HG03097 (cell line): ENCODE measurements around the gene CD1B.
A peak's percentile ranks its signal among the peaks of the same experiment; 100 is the strongest.
"Not testable (repeated sequence)": the region's sequence is repeated elsewhere in the genome, so short reads cannot be mapped to it uniquely, and the experiment has no call there.

ENCODE experiments used
- ATAC-seq: cut with Tn5 transposase; IDR thresholded peaks from one replicate; pipeline ENCODE4 v1.9.1; 2021; ENCODE audit not compliant: unreplicated experiment, low FRiP score

Gene CD1B

DNA sequence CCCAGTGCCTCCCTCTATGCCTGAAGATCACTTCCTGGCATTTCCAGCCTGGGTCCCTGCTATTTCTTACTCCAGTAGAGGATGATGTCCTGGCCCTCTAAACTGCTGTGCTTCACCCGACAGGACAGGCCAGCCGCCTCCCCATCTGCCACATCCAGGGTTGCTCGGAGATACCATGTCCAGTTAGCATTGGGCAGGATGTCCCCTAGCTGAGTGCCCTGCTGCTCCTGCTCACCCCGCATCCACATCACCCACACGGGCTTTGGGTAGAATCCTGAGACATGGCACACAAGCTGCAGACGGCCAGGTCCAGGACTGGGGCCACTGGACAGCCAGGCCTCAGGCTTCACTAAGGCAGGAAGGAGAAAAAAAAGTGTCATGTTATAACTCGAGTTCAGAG, 2.0 kb downstream of the CD1B start:
- no peak for ATAC-seq

DNA sequence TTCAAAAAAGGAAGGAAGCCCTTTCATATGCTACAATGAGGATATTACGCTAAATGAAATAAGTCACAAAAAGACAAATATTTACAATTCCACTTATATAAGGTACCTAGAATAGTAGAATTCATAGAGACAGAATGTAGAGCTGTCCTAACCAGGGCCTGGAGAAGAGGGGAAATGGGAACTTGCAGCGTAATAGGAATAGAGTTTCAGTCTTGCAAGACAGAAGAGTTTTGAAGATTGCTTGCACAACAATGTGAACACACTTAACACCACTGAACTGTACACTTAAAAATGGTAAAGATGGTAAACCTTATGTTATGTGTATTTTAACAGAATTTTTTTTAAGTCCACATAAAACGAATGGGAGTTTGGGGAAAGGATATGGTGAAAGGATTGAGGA, 2.9 kb downstream of the CD1B start:
- no peak for ATAC-seq

DNA sequence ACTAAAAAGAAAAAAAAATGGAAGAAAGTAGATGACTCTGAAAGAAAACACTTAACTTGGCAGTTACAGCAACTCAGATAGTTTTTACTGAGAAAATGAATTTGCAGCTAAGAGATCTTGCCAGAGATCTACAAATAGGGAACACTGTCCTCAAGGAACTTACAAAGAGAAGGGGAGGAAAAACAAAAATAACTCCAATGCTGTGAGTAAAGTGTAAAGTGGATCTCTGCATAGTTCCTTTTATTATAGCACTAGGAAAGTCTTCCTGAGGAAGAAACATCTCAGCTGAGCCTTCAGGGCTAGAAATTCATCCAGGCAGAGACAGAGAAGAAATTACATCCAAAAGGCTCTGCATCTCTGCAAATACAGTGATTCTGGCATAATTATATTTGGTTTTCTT, 3.9 kb downstream of the CD1B start:
- no peak for ATAC-seq

DNA sequence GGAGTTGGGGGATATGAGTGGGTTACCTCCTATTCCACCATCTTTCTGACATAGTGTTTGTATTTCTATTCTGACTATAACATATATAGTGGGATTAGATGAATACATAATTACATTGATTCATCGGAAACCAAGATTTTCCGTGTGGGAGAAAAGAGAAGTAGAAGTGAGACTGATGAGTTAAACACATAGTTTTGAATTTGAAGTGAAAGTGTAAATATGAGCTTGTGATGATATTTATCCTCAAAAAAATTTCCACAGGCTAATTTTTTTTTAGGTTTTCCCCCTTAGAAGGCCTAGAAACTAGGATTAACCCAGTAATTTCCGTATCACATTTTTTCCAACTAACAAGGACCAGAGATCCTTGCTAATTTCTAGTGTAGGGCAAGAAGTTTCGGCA, 6.9 kb downstream of the CD1B start:
- no peak for ATAC-seq

DNA sequence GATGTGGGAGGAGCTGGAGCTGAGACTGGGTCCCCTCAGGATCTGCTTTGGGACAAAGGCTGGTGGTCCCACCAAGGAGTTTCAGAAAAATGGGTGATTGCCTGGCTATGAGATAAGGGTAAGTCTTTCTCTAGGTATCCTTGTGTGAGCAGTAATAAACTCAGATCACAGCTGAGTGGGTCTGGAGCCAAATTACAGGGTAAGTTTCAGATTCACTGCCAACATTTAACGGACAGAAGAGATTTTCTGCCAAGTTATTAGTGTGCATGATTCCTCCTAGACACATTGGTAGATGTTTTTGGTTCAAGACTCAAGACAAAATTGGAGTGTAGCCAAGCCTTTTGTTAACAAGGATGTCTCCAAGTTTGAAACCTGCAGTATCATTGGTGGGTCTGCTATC, 7.5 kb downstream of the CD1B start:
- no peak for ATAC-seq

DNA sequence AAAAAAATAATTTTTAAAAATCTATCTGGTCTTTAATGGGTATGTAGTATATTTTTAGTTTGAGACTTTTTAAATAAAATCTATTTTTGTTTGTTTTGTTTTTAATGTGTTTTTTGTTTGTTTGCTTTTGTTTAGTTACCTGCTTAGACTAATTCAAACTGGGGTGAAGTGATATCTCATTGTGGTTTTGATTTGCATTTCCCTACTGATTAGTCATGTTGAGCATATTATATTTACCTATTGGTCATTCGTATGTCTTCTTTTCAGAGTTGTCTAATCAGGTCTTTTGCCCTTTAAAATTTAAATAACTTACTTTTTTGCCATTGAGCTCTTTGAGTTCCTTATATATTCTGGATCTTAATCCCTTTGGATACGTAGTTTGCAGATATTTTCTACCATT, 20.3 kb downstream of the CD1B start:
- no peak for ATAC-seq

DNA sequence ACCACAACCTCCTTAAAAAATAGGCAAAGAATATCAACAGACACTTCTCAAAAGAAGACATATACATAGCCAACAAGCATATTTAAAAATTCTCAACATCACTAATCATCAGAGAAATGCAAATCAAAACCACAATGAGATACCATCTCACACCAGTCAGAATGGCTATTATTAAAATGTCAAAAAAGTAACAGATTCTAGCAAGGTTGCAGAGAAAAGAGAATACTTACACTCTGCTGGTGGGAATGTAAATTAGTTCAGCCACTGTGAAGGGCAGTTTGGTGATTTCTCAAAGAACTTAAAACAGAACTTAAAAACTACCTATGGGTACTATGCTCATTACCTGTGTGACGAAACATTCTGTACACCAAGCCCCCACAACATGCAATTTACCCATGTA, 20.7 kb downstream of the CD1B start:
- ATAC-seq = no peak

DNA sequence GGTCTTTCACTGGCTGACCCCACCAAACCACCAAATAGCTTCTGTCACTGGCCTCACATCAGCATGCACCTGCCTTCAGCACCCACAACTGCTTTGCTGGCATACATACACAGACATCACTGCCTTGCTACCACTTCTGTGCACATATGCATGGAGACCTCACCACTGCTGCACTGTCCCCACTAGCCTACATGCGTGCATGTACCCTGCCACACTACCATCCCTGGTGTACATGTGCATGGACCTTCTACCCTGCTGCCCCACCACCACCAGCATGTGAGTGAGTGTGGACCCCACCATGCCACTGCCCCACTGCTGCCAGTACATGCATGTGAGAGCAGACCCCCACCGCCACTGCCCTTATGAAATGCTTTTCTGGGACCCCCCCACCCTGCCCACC, 35.5 kb downstream of the CD1B start:
- no peak for ATAC-seq

DNA sequence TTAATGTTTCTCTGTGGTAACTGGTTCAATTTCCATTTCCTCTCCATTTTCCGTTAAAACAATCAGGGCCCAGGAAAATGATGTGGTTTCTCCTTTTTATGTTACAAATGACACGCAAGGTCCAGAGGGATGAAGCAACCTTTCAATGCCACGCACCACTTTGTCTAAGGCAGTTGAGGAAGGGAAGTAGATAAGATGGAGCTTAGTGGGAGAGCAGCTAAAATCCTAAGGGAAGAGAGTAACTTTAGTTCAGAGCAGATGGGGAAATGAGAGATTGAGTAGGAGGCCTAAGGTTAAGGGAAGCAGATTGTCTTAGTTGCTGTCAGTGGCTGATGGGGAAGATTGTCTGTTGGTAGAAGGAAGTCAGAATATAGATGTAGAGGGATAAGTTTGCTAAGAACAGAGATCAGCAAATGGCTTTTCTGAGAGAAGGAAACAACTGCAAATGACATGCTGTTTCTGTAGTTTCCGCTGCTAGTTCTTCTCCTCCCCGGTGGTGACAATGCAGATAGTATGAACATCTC, 40.9 kb downstream of the CD1B start:
- ATAC-seq = no peak

DNA sequence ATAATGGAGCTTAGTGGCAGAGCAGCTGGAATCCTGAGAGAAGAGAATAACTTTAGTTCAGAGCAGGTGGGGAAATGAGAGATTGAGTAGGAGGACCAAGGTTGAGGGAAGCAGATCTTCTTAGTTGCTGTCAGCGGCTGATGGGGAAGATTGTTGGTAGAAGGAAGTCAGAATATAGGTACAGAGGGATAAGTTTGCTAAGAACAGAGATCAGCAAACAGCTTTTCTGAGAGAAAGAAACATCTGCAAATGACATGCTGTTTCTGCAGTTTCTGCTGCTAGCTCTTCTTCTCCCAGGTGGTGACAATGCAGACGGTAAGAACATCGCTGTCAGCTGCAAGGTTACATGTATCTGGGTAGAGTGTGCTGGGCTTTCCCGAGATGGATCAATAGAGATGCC, 41.5 kb downstream of the CD1B start, which contains the start of gene CD1C:
CD1C (plus strand) TSS at position 113 of the 400 bp plus-strand sequence; CDS start at position 255, 142 bp downstream.
- no peak for ATAC-seq

DNA sequence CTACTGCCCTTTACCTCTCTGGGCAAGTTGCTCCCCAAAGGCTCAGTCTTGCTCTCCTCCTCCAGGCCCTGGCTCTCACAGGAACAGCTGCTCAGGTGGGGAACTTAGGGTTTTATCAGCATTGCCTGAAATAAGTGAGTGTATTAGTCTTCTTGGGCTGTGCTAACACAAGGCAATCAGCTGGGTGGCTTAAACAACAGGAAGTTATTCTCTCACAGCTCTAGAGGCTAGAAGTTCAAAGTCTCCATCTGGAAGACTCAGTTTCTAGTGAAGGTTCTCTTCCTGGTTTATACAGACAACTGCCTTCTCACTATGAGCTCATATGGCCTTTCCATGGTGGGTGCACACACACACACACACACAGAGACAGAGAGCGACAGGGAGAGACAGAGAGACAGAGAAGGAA, 44.4 kb downstream of the CD1B start:
- ATAC-seq = no peak

DNA sequence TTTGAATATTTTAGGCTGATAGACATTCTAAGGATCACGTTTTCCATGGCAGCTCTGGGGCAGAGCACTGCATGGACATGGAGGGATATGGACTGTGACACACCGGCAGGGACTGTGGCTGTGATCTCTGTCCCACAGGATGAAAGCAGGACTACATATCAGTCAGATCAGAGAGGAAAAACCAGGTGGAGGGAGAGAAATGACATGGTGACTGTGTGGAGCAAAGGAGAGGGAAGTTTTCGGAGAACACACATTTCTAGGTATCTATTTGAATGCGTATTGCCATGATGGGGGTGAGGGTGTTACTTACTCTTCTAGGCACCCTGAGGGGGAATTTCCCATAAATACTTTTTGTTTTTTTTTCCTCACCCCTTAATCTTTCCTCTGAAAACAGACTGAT, 44.8 kb downstream of the CD1B start:
- peak; percentile 12 for ATAC-seq

DNA sequence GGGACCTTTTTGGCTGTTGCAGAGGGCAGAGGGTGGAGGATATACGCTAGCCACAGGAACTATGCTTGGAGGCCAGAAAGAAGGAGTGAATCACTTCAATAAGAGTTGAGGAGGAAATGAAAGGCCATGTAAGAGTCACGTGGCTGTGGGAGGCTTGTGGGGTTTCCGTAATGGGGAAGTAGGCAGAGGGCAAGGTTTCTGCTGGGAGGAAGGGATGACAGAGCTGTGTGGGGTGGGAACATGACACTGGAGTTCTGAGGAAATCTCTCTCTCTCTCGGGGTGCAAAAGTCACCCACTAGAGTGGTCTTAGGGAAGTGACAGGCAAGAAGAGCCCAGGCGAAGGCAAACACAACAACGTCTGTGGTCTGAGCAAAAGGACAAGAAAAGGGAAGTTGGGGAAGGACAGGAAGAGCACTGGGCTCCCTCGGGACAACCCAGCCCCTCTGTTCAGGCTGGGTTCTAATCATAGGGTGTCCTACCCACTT, 45.5 kb downstream of the CD1B start:
- ATAC-seq = peak; percentile 75

DNA sequence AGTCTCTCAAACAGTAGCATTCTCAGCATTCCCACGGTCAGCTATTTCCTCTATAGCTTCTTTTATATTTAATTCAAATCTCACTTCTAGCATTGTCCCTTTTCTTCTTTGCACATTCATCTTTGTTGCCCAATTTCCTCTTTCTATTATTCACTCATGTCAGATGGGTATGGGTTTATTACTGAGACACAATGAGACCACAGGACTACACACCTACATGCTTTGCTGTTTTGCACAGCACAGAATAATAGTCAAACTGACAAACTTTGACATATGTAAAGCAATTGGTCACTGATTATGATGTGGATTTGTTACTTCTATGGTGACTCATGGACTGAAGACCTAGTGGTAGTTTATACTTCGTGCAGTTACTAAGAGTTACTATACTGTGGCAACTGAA, 47.4 kb downstream of the CD1B start:
- ATAC-seq = peak; percentile 53

DNA sequence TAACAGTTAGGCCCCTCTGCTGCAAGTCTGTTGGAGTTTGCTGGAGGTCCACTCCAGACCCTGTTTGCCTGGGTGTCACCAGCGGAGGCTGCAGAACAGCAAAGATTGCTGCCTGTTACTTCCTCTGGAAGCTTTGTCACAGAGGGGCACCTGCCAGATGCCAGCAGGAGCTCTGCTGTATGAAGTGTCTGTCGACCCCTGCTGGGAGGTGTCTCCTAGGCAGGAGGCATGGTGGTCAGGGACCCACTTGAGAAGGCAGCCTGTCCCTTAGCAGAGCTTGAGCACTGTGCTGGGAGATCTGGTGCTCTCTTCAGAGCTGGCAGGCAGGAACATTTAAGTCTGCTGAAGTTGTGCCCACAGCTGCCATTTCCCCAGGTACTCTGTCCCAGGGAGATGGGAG, 48.9 kb downstream of the CD1B start:
- not testable (repeated sequence) for ATAC-seq
